Mesodermal cell (in vitro differentiated cells): Measurements from ENCODE around the gene NKG7.

Experiments used
- H3K27ac ChIP-seq: 2 replicates; pipeline ENCODE4 v1.7.0; 2013; ENCODE audit warnings: mild to moderate bottlenecking, low read depth, low read length, moderate library complexity; ENCODE audit not compliant: severe bottlenecking
- H3K36me3 ChIP-seq: 2 replicates; pipeline ENCODE4 v1.7.1; 2013; ENCODE audit warnings: mild to moderate bottlenecking, low read length, moderate library complexity; ENCODE audit not compliant: control insufficient read depth, insufficient read depth
- H3K4me1 ChIP-seq: one replicate; pipeline ENCODE4 v1.7.1; 2013; ENCODE audit warnings: mild to moderate bottlenecking, low read length; ENCODE audit not compliant: insufficient read depth, control insufficient read depth, poor library complexity, severe bottlenecking
- H3K4me3 ChIP-seq: 2 replicates; pipeline ENCODE4 v1.7.0; 2013; ENCODE audit warnings: low read length, control low read depth, mild to moderate bottlenecking; ENCODE audit not compliant: insufficient read depth, poor library complexity, severe bottlenecking; ENCODE audit errors: extremely low read depth
- H3K9me3 ChIP-seq: 2 replicates; pipeline ENCODE4 v1.7.1; 2013; ENCODE audit warnings: mild to moderate bottlenecking, low read length, moderate library complexity; ENCODE audit not compliant: control insufficient read depth
- WGBS, 2 experiments: methylation state at CpG; one replicate each; pipeline ENCODE4 v1.1.5; 2013; ENCODE audit warnings: missing lambda C conversion rate in 2 of 2; ENCODE audit not compliant: insufficient coverage in 2 of 2; 5-methylcytosine and 5-hydroxymethylcytosine counted together

The NKG7 gene

DNA sequence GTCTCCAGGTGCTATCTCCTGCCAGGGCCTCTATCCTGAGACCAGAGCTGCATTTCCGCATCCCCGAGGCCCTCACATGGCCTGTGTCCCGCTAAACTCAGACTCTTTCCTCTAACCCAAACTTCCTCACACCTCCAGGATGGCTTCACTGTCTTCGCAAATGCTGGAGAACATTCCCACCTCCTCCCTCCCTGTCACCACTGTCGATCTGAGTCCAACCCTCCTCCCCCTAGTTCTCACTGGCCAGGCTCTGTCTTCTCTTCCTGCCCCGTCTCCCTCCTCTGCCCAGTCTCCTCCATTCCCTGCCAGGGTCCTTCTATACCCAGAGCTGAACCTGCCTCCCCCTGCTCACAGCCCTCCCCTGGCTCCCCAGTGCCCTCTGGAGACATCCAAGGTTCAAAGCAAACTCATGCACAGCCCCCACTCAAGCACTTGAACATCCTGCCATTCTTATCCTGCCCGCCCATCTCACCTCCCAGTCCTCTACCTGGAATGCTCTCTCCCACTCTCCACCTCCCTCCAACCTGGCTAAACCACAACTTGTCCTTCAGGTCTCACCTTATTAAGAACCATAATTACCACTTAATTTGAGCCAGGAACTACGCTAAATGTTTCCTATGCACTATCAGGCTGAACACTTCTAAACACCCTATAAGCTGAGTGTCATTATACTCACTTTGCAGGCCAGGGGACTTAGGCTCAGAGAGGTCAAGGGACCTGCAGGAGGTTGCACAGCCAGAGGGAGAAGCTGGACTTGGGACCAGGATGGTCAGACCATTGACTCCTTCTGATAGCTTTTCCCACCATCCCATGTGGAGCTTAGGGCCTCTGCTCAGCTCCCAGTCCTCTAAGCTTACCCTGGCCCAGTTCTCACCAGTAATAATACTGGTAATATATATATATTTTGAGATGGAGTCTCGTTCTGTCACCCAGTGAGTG lies 29.6 kb downstream of the NKG7 start:
- H3K4me1 ChIP-seq, result peaks cover 4% of the 10 kb centered on the region
- H3K36me3 ChIP-seq, result peaks cover 4% of the 10 kb centered on the region
- H3K4me3 ChIP-seq, result no peak overlapping the region
- H3K9me3 ChIP-seq, result no peaks in the 10 kb centered on the region
- no peak overlapping the region for H3K27ac ChIP-seq
- 61 to 64% methylated on average over 8 to 9 of the region's 9 CpGs for WGBS, 2 experiments

DNA sequence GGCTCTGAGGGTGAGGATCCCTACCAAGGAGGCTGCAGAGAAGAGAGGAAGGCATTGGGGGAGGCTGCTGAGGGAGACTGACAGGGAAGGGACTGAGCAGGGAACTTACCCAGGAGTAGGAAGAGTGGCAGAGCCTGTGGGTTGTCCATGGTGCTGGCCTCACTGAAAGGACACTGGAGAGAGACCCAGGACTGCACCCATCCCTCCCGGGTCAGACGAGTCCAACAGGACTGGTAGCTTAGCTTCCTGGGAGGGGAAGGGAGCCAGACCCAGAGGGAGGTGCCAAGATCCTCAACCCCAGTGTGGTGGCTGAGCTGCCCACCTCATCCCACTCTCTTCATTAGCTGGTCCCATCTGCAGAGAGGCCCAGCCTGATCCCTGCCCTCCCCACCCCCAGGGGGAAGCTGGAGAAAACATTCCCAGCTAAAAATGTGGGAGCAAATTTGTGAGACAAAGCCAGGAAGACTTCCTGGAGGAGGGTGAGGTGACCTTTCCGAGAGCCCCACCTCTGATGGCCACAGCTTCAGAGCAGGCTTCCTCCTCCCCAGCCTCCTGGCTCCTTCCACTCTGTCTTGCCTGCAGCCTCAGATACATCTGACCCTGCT lies 30.4 kb downstream of the NKG7 start, which contains the start of gene VSIG10L:
TSS of gene VSIG10L (minus strand) at position 164 of the 605 bp plus-strand sequence. CDS start at position 149, 15 bp downstream.
- peaks cover 4% of the 10 kb centered on the region for H3K36me3 ChIP-seq
- WGBS, 2 experiments, result 74 to 75% methylated on average over 1 to 3 of the region's 3 CpGs
- no peaks in the 10 kb centered on the region for H3K9me3 ChIP-seq
- H3K4me3 ChIP-seq, result no peak within 1 kb of the TSS
- H3K4me1 ChIP-seq, result peaks cover 4% of the 10 kb centered on the region
- H3K27ac ChIP-seq, result no peak within 1 kb of the TSS

DNA sequence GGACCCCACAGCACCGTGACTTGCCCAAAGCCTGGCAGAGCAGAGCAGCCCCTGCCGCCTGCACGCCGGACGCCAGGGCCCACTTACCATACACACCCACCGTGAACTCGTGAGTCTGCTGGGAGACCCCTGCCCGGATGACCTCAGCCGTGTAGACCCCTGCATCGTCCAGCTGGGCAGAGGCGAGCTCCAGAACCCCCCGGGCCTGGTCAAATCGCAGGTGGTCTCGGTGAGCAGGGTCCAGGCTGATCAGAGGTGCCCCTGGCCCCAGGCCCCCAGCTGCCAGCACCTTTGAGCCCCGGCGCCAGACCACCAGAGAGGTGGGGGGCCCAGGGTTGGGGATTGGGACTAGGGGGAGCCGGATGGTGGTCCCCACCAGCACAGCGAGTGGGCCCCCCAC lies 31.4 kb downstream of the NKG7 start:
- Histone ChIP-seq H3K4me3 (no peak overlapping the region), H3K27ac (no peak overlapping the region), H3K4me1 (peaks cover 4% of the 10 kb centered on the region), H3K36me3 (peaks cover 4% of the 10 kb centered on the region), H3K9me3 (no peaks in the 10 kb centered on the region)
- WGBS, 2 experiments, result 90 to 97% methylated on average over 10 to 15 of the region's 18 CpGs

DNA sequence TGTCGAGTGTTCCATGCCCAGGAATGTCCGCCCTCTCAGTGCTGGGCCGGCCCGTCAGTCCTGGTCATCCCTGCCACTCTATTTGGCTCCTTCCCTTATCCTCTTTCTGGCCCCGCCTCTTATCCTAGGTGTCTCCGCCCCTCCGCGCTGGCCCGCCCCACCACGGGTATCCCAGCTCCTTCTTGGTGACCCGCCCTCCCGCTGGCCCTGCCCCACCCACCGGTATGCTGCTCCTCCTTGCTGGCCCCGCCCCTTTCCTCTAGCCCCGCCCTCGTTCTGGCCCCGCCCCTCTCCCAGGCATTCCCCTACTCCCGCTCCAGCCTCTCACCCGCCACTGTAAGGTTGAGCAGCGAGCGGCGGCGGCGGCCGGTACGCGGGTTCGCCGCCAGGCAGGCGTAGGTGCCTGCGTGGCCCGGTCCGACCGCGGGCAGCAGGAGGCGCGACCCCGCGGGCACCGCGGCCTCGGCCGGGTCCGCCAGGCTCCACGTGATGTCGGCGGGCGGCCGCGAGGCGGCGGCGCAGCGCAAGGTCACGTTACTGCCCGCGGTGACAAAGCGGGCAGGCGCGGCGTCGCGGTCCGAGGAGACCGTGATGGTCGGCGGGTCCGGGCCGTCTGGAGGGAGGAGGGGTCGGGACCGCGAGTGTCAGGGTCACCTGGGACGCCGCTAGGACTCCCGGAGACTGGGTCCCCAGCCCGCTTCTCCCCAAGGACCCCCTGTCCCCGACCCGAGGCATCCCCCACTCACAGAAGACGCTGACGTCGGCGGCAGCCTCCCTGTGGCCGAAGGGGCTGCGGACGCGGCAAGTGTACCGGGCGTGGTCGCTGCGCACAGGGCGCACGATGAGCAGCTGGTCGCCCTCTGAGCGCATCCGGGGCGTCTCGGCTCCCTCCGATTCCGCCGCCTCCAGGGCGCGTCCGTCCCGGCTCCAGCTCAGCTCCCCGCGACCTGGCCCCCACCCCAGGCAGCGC lies 32.5 kb downstream of the NKG7 start:
- Histone ChIP-seq H3K36me3 (peaks cover 4% of the 10 kb centered on the region), H3K4me3 (peak overlapping the region; percentile 48), H3K4me1 (peaks cover 4% of the 10 kb centered on the region), H3K27ac (peak overlapping the region; percentile 84), H3K9me3 (no peaks in the 10 kb centered on the region)
- WGBS, 2 experiments, result 1 to 2% methylated on average over 58 to 83 of the region's 107 CpGs

DNA sequence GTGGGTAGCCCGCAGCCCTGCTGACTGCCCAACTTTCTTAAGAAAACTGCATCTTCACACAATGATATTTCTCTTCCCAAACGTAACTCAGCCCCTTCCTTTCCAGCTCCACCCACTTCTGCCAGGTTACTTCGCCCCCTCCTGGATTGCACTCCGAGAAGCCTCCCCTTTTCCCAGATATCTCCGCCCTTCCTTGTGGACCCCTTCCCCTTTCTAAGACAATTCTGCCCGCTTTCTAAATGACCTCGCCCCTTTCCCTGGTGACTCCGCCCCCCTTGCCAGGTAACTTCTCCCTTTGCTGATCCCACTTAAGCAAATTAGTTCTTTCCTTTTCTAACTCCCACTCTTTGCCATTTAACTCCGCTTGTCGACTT lies 33.2 kb downstream of the NKG7 start:
- no peaks in the 10 kb centered on the region for H3K36me3 ChIP-seq
- WGBS, 2 experiments, result 0% methylated on average over 10 of the region's 10 CpGs
- H3K4me3 ChIP-seq, result peak overlapping the region; percentile 48
- no peaks in the 10 kb centered on the region for H3K9me3 ChIP-seq
- H3K4me1 ChIP-seq, result peaks cover 4% of the 10 kb centered on the region
- H3K27ac ChIP-seq, result peak overlapping the region; percentile 84

DNA sequence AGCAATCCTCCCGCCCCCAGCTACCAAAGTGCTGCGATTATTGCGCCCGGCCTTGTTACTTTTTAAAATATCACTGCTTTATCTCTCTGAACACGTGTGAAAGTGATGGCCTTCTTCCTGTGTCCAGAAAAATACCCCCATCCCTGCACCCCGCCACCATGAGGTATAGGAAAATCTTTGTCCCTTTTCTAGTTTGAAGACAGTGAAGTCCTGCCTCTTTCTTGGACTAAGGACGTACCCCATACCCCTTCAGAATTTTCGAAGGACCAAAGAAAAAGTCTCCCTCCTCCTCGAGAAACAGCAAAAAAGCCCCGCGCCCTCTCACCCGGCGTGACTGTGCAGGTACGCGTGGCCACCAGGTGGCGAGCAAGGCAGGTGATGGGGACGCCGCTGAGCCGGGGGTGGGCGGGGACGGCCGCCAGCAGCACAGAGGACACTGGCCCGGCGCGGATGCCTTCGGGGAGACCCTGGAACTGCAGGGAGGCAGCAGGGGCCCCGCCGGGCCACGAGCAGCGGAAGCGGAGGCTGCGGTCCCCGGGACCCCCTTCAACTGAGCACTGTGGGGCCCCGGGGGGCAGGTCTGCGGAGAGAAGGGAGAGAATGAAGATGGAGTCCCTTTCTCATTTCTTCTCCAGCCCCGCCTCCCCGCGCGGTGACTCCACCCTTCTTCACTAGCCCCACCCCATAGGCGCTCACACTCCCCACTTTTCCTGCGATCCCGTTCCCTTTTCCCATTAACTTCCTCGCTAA lies 33.7 kb downstream of the NKG7 start:
- Histone ChIP-seq H3K4me3 (peak overlapping the region; percentile 48), H3K36me3 (no peaks in the 10 kb centered on the region), H3K27ac (peak overlapping the region; percentile 84), H3K9me3 (no peaks in the 10 kb centered on the region), H3K4me1 (peaks cover 4% of the 10 kb centered on the region)
- WGBS, 2 experiments, result 8 to 17% methylated on average over 27 to 37 of the region's 43 CpGs

DNA sequence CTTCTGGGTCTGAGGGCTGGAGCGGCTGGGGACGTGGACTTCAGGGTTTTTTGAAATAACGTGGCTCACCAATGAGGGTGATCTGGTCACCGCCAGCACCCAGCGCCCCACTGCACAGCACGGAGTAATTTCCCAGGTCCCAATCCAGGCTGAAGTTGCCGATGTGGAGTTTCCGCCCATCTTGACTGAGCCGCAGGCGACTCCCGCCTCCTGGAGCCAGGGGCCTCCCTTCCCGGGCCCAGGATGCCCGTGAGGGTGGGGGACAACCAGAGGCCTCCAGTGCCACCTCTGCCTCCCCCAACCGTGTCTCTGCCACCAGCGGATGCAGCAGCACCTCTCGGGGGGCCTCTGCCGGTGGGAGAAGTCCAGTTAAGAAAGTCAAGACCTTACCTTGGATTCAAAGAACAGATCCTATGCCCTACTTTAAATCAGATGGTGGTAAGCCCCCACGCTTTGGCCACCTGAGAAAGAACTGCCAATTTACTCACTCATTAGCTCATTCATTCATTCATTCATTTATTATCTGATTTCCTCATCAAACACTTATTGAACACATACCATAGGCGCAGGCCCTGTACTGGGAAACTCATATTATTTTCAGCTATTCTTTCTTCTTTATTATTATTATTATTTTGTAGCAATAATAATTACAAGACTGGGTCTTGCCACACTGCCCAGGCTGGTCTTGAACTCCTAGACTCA lies 34.4 kb downstream of the NKG7 start:
- Histone ChIP-seq H3K4me1 (peaks cover 4% of the 10 kb centered on the region), H3K9me3 (no peaks in the 10 kb centered on the region), H3K36me3 (no peaks in the 10 kb centered on the region), H3K4me3 (no peak overlapping the region), H3K27ac (no peak overlapping the region)
- WGBS, 2 experiments, result 87 to 95% methylated on average over 14 to 18 of the region's 19 CpGs

DNA sequence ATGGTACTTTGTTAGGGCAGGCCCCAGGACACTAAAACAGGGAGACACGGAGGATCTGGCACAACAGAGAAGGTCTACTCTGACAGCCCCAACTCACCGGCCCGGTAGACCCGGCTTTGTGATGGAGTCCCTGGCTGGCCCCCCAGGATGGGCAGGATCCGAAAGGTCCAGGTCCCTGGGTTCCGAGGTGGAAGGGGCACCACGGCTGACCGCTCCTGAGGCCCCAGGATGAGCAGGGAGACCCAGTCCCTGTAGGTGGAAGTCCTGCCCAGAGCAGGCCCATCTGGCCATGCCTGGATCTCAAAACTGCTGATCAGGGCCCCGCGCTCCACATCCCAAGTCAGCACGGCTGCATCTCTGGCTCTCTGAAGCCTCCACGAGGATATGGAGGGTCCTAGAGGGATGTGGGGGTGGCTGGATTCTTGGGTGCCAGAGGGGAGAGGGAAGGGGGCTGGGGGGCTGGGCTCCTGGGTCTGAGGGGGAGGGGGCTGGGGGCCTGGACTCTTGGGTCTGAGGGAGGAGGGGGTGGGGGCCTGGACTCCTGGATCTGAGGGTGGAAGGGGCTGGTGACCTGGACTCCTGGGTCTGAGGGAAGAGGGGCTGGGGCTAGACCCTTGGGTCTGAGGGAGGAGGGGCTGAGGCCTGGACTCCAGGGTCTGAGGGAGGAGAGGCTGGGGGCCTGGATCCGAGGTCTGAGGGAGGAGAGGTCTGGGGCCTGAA lies 35.2 kb downstream of the NKG7 start:
- 89 to 95% methylated on average over 9 of the region's 13 CpGs for WGBS, 2 experiments
- no peak overlapping the region for H3K27ac ChIP-seq
- H3K36me3 ChIP-seq, result no peaks in the 10 kb centered on the region
- no peaks in the 10 kb centered on the region for H3K9me3 ChIP-seq
- H3K4me1 ChIP-seq, result peaks cover 2% of the 10 kb centered on the region
- H3K4me3 ChIP-seq, result no peak overlapping the region

DNA sequence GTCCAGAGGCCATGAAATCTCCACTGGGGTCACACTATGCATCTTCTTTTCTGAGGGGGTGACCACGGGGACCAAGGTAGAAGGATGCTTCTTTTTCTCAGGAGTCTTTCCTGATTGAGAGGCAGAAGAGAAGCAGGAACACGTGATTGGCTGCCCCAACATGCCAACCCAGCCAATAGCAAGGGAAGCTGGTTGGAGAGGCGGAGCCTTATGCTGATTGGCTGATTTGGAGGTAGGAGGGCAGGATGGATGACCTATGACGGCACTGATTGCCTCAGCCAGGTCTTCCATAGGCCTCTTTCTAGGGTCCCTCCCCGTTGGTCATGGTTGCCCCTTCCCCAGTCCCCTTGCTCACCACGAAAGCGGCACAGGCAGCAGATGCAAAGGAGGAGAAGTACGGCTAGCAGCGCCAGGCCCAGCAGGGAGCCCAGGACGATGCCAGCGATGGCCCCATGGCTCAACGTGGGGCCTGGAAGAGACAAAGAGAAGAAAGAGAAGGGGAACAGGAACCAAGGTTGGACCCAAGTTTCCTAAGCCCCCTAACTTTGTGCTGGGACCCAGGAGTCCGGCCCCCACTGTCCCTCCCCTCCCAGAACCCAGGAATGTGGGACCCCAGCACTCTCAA lies 38.5 kb downstream of the NKG7 start:
- Histone ChIP-seq H3K27ac (no peak overlapping the region), H3K4me3 (no peak overlapping the region)
- 89 to 92% methylated on average over 10 to 12 of the region's 13 CpGs for WGBS, 2 experiments

More for the DNA sequence above, 38.5 kb downstream of the NKG7 start:
- Histone ChIP-seq H3K4me1 (no peaks in the 10 kb centered on the region), H3K36me3 (peaks cover 8% of the 10 kb centered on the region), H3K9me3 (no peaks in the 10 kb centered on the region)
